Sigmoid colon (tissue), 7 donors: ENCODE measurements around the gene GCFC2. TPM values are rescaled to one million over a fixed set of nuclear protein-coding genes. Genes with fewer than 3 reads are reported as not detected.
A peak's percentile ranks its signal among the peaks of the same experiment; 100 is the strongest.

Source experiments
- DNase-seq: peaks from one replicate; pipeline ENCODE4 v3.0.0-alpha.2; 2019
- H3K27ac ChIP-seq, 4 donors: fragments of 200-600 bp; sonication (generic); one replicate each; pipeline ENCODE4 v1.5.1; 2016 to 2019; ENCODE audit warnings: mild to moderate bottlenecking in 1 of 4
- H3K27me3 ChIP-seq, 3 donors: fragments of 200-600 bp; sonication (generic); one replicate each; pipeline ENCODE4 v1.5.1; 2019; ENCODE audit warnings: mild to moderate bottlenecking in 1 of 3
- H3K36me3 ChIP-seq, 4 donors: fragments of 200-600 bp; sonication (generic); one replicate each; pipeline ENCODE4 v1.5.1; 2016 to 2019
- H3K4me1 ChIP-seq, 4 donors: fragments of 200-600 bp; sonication (generic); one replicate each; pipeline ENCODE4 v1.5.1; 2017 to 2019
- H3K4me3 ChIP-seq, 4 donors: fragments of 200-600 bp; sonication (generic); one replicate each; pipeline ENCODE4 v1.5.1; 2017 to 2019; ENCODE audit warnings: mild to moderate bottlenecking in 2 of 4, moderate library complexity in 1 of 4
- H3K9me3 ChIP-seq, 4 donors: fragments of 200-600 bp in 3 of 4; sonication (generic) in 3 of 4; one replicate each; pipeline versions ENCODE4 v1.5.1 to v1.6.1; 2013 to 2019
- EP300 ChIP-seq, 4 donors: sonication (generic); formaldehyde crosslinking; IDR thresholded peaks; one replicate each; pipeline ENCODE4 v1.6.1; 2017; ENCODE audit warnings: antibody characterized with exemption in 4 of 4
- POLR2A ChIP-seq, 2 donors: fragments of 450-650 bp; IDR thresholded peaks; one replicate each; pipeline ENCODE4 v1.6.1; 2016; ENCODE audit warnings: antibody characterized with exemption in 2 of 2, mild to moderate bottlenecking in 2 of 2, moderate library complexity in 2 of 2
- POLR2AphosphoS5 ChIP-seq, 4 donors: sonication (generic); formaldehyde crosslinking; IDR thresholded peaks; one replicate each; pipeline ENCODE4 v1.6.1; 2017; ENCODE audit warnings: antibody characterized with exemption in 4 of 4
- WGBS, 2 donors: extraction: QIAGEN DNeasy Blood & Tissue Kit; methylation state at CpG; one replicate each; pipeline ENCODE4 v1.1.7; 2013; 5-methylcytosine and 5-hydroxymethylcytosine counted together
- intact Hi-C: fragments of 100-400 bp; cut with DNase I; formaldehyde crosslinking; loops from one replicate; pipeline ENCODE4 v1.15.1; 2023
- polyA plus RNA-seq, 3 donors: library from polyadenylated mRNA; stranded (reverse); fragments of 200-250 nt; gene quantifications; one replicate each; pipeline ENCODE4 v1.2.3, GENCODE V29; 2013
- total RNA-seq, 4 donors: library from RNA; depleted of rRNA; stranded (reverse); fragments of >200 nt; gene quantifications; one replicate each; pipeline ENCODE4 v1.1.0, GENCODE V29; 2016
- TF ChIP-seq, protein P1 (sequence below), 4 experiments: fragments of 450-650 bp in 3 of 4; fragments of 200-600 bp in 1 of 4; IDR thresholded peaks; one replicate each; pipeline ENCODE4 v1.5.1; 2016 to 2019; ENCODE audit warnings: antibody characterized with exemption in 4 of 4, mild to moderate bottlenecking in 3 of 4, moderate library complexity in 2 of 4
- donor health status: healthy with polysubstance abuse.
- donor health status: Bipolar disorder and iron deficiency.
- donor health status: healthy.

GCFC2 gene
- total and polyA plus RNA-seq, 7 donors: 8.1 to 35.5 (median 22.2) TPM

DNA sequence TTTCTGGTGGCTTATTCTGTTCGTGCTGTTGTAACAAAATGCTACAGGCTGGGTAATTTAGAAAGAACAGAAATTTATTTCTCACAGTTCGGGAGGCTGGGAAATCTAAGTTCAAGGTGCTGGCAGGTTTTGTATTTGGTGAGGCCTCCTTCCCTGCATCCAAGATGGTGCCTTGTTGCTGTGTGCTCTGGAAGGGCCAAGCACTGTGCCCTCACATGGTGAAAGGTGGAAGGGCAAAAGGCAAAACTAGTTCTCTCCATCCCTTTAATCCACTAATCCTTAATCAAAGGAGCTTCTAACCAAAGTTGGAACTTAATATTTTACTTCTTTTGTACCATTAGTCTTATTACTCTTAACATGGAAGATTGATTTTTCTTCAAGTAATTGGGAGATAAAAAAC, 56.7 kb downstream of the GCFC2 start:
- 95 to 98% methylated on average over 2 of the region's 2 CpGs for WGBS, 2 donors
- no peak overlapping the region for H3K4me3 ChIP-seq
- H3K36me3 ChIP-seq: peaks cover 17 to 99% (median 36%) of the 10 kb centered on the region in 4 donors
- no peak for DNase-seq
- H3K9me3 ChIP-seq: no peaks in the 10 kb centered on the region
- intact Hi-C loops: no loop called here
- no peak overlapping the region for H3K27ac ChIP-seq
- H3K4me1 ChIP-seq: peaks cover 0 to 7% (median 0%) of the 10 kb centered on the region in 4 donors
- no peaks in the 10 kb centered on the region for H3K27me3 ChIP-seq
- TF ChIP-seq POLR2A (IDR thresholded peaks at IDR 0.05): no peak

DNA sequence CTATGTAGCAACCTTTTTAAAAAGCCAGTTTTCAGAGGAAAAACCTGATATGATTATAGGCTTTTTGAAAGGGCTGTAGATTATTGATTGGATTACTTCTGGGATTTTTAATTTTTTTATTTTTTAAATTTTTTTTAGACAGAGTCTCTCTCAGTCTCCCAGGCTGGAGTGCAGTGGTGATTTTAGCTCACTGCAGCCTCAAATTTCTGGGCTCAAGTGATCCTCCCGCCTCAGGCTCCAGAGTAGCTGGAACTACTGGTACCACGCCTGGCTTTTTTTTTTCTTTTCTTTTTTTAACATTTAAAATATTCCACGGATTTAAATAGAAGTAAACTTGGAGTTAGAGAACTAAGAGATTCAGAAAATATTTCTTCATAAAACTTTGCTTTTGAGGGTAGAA, 62.9 kb downstream of the GCFC2 start:
- WGBS, 2 donors: 70 to 84% methylated on average over 3 of the region's 3 CpGs
- Histone ChIP-seq H3K9me3 (no peaks in the 10 kb centered on the region), H3K27ac (peak overlapping the region in 1 of 4 donors; percentile 83), H3K36me3 (peaks cover 4 to 38% (median 9%) of the 10 kb centered on the region in 4 donors), H3K4me3 (peak overlapping the region in 3 of 4 donors; percentile 81 to 97 (median 94)), H3K4me1 (peaks cover 0 to 32% (median 16%) of the 10 kb centered on the region in 4 donors), H3K27me3 (no peaks in the 10 kb centered on the region)
- TF ChIP-seq, protein P1, sequence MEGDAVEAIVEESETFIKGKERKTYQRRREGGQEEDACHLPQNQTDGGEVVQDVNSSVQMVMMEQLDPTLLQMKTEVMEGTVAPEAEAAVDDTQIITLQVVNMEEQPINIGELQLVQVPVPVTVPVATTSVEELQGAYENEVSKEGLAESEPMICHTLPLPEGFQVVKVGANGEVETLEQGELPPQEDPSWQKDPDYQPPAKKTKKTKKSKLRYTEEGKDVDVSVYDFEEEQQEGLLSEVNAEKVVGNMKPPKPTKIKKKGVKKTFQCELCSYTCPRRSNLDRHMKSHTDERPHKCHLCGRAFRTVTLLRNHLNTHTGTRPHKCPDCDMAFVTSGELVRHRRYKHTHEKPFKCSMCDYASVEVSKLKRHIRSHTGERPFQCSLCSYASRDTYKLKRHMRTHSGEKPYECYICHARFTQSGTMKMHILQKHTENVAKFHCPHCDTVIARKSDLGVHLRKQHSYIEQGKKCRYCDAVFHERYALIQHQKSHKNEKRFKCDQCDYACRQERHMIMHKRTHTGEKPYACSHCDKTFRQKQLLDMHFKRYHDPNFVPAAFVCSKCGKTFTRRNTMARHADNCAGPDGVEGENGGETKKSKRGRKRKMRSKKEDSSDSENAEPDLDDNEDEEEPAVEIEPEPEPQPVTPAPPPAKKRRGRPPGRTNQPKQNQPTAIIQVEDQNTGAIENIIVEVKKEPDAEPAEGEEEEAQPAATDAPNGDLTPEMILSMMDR (IDR thresholded peaks at IDR 0.05): no peak
- no peak for TF ChIP-seq POLR2A (IDR thresholded peaks at IDR 0.05)
- TF ChIP-seq POLR2AphosphoS5 (IDR thresholded peaks at IDR 0.05): no peak
- TF ChIP-seq EP300 (IDR thresholded peaks at IDR 0.05): no peak
- no peak for DNase-seq
- intact Hi-C loops: no loop called here

DNA sequence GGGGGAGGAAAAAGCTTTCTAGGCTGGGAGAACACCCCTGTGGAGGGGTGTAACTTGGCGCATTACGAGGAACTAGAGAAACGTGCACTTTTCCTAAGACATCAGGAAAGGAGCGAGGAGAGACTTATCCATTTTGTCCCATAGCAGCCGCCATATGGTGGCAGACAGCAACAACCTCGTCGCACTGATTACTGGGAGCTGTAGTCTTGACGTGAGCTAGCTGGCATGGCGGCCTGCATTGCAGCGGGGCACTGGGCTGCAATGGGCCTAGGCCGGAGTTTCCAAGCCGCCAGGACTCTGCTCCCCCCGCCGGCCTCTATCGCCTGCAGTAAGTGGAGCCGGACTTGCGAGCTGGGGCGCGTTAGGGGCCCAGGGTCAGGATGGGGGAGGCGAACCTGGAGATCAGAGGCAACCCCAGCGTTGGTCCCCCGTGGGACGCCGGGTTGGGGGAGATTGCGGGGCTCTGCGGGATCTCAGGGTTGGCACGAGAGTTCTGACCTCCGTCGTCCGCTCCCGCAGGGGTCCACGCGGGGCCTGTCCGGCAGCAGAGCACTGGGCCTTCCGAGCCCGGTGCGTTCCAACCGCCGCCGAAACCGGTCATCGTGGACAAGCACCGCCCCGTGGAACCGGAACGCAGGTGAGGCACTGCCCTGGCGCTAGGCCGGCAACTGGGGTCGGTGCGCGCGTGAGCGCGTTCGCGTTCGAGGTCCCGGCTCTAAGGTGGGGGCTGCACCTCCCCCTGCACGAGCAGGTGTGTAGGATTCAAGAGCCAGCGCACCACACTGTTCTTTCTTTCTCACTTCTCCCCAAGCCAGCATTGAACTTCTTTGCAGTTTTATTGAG, 63.9 kb downstream of the GCFC2 start, which contains the start of gene MRPL19:
Gene MRPL19 (plus strand): TSS at position 201 of the 843 bp plus-strand sequence. CDS start 25 bp downstream, at position 226.
- Histone ChIP-seq H3K27me3 (no peaks in the 10 kb centered on the region), H3K4me3 (peak within 1 kb of the TSS; percentile 81 to 97 (median 94)), H3K9me3 (no peaks in the 10 kb centered on the region), H3K4me1 (peaks cover 0 to 32% (median 16%) of the 10 kb centered on the region in 4 donors), H3K36me3 (peaks cover 0 to 29% (median 2%) of the 10 kb centered on the region in 4 donors), H3K27ac (peak within 1 kb of the TSS; percentile 75 to 83 (median 81))
- TF ChIP-seq POLR2A (IDR thresholded peaks at IDR 0.05) (no peak), POLR2AphosphoS5 (IDR thresholded peaks at IDR 0.05) (peak; percentile 55 to 82 (median 77))
- WGBS, 2 donors: 0% methylated on average over 60 of the region's 60 CpGs
- peak; percentile 92 for DNase-seq
- intact Hi-C loops: no loop called here

DNA sequence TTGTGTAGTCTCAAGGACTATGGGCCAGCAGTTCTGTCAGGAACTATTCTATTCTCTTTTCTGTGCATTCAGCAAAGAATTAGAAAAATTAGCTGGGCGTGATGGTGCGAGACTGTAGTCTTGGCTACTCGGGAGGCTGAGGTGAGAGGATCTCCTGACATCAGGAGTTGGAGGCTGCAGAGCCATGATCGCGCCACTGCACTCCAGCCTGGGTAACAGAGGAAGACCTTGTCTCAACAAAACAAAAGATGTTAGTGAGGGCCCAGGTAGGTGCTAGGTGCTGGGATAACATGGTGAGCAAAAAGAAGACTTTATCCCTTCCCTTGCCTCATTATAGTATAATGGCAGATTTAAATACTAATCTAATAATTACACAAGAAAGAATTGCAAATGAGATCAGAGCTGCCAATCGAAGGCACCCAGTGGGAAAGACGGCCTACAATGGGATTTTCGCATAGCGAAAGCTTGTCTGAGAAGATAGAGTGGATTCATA, 64.6 kb downstream of the GCFC2 start:
- Histone ChIP-seq H3K27me3 (no peaks in the 10 kb centered on the region), H3K9me3 (no peaks in the 10 kb centered on the region), H3K27ac (peak overlapping the region; percentile 75 to 83 (median 81)), H3K4me3 (peak overlapping the region; percentile 81 to 97 (median 94)), H3K36me3 (peaks cover 0 to 22% (median 0%) of the 10 kb centered on the region in 4 donors), H3K4me1 (peaks cover 0 to 33% (median 16%) of the 10 kb centered on the region in 4 donors)
- intact Hi-C loops: no loop called here
- TF ChIP-seq POLR2AphosphoS5 (IDR thresholded peaks at IDR 0.05) (no peak), EP300 (IDR thresholded peaks at IDR 0.05) (no peak)
- TF ChIP-seq, protein P1 (IDR thresholded peaks at IDR 0.05): no peak
- 83 to 86% methylated on average over 9 of the region's 9 CpGs for WGBS, 2 donors
- no peak for DNase-seq

DNA sequence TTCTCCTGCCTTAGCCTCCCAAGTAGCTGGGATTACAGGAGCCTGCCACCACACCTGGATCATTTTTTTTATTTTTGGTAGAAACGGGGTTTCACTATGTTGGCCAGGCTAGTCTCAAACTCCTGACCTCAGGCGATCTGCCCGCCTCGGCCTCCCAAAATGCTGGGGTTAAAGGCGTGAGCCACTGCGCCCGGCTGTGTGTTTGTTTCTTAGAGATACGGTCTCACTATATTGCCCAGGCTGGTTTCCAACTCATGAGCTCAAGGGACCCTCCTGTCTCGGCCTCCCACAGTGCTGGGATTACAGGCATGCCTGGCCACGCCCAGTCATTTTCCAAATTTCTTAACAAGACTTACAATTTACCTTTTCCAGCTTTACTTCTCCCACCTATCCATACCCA, 65.1 kb downstream of the GCFC2 start:
- Histone ChIP-seq H3K4me1 (peaks cover 0 to 38% (median 16%) of the 10 kb centered on the region in 4 donors), H3K27ac (peak overlapping the region in 3 of 4 donors; percentile 81 to 83 (median 81)), H3K9me3 (no peaks in the 10 kb centered on the region), H3K36me3 (peaks cover 0 to 17% (median 0%) of the 10 kb centered on the region in 4 donors), H3K27me3 (no peaks in the 10 kb centered on the region), H3K4me3 (no peak overlapping the region)
- TF ChIP-seq, protein P1 (IDR thresholded peaks at IDR 0.05): no peak
- no peak for TF ChIP-seq EP300 (IDR thresholded peaks at IDR 0.05)
- TF ChIP-seq POLR2AphosphoS5 (IDR thresholded peaks at IDR 0.05): no peak
- TF ChIP-seq POLR2A (IDR thresholded peaks at IDR 0.05): no peak
- intact Hi-C loops: no loop called here
- 96 to 97% methylated on average over 10 of the region's 10 CpGs for WGBS, 2 donors
- DNase-seq: no peak
